Omental fat pad (tissue), 4 donors: ENCODE data around the gene C5orf46. TPM values are rescaled to one million over a fixed set of nuclear protein-coding genes. Genes with fewer than 3 reads are reported as not detected.
"Not testable (repeated sequence)": the region's sequence is repeated elsewhere in the genome, so short reads cannot be mapped to it uniquely, and the experiment has no call there.

Experiments
- ATAC-seq: fragments of 150-250 bp; one replicate; pipeline ENCODE4 v1.9.1; 2016; ENCODE audit warnings: mild to moderate bottlenecking, moderate library complexity; ENCODE audit not compliant: low FRiP score
- DNase-seq: peaks from one replicate; pipeline ENCODE4 v3.0.0-alpha.2; 2019; ENCODE audit warnings: low spot score
- CTCF ChIP-seq, 3 donors: fragments of 450-650 bp; IDR thresholded peaks; one replicate each; pipeline ENCODE4 v1.5.1; 2016 to 2017; ENCODE audit warnings: antibody characterized with exemption in 3 of 3, mild to moderate bottlenecking in 3 of 3, moderate library complexity in 2 of 3
- total RNA-seq, 4 donors: library from RNA; depleted of rRNA; stranded (reverse); fragments of >200 nt; gene quantifications; one replicate each; pipeline ENCODE4 v1.1.0, GENCODE V29; 2016

C5orf46 gene
- total RNA-seq, 4 donors from 2014 or later, result not detected

- TF ChIP-seq CTCF (IDR thresholded peaks at IDR 0.05), result no peak
- no peak for ATAC-seq
- DNase-seq, result no peak
Measured at GRCh38 chr5:147879784-147880183, 26.6 kb downstream of the C5orf46 start.

DNA sequence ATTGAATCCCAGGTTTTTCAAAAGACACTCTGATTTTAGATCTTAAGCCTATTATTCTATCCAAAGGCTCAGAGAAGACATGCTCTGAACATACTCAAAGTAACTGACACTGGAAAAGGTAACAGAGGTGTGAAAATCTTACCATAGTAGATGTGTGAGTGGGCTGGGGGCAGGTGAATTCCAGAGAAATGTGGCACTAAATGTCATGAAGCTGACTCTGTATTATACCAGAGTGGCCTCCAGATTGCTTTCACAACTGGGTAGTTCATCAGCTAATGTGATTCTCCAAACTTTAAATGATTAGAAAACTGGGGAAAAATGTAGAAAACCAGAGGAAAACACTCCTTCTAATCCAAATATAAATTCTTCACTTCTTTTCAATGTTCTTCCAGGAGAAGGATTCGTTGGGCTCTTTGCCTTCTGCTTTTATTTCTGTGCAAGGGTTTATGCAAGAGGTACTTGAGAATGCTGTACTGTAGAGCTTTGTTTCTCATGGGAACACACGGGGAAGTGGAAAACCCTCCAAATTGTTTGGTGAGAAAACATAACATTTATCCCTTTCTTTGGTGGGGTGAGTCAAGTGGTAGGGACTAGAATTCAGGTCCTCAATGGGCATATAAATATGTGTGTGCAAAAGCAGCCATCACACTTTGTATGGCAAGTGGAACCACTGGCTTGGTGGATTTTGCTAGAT is 28.1 kb downstream of the C5orf46 start, which contains the start of gene SCGB3A2:
TSS of gene SCGB3A2 (plus strand) at position 646 of the 694 bp plus-strand sequence. CDS start 93 bp downstream, outside the sequence.
- TF ChIP-seq CTCF (IDR thresholded peaks at IDR 0.05), result no peak
- no peak for DNase-seq
- no peak for ATAC-seq

GRCh38 chr5:147876626-147877025 is 29.7 kb downstream of the C5orf46 start:
- ATAC-seq (no peak), DNase-seq (no peak)
- no peak for TF ChIP-seq CTCF (IDR thresholded peaks at IDR 0.05)

- TF ChIP-seq CTCF (IDR thresholded peaks at IDR 0.05), result no peak
- DNase-seq (no peak), ATAC-seq (no peak)
Measured at GRCh38 chr5:147876141-147876540, 30.2 kb downstream of the C5orf46 start.

GRCh38 chr5:147874910-147875367 is 31.4 kb downstream of the C5orf46 start:
- no peak for TF ChIP-seq CTCF (IDR thresholded peaks at IDR 0.05)
- no peak for ATAC-seq
- no peak for DNase-seq

- ATAC-seq, DNase-seq: not testable (repeated sequence)
Measured at GRCh38 chr5:147874118-147874875, 32.0 kb downstream of the C5orf46 start.

GRCh38 chr5:147872744-147873435 is 33.4 kb downstream of the C5orf46 start:
- not testable (repeated sequence) for ATAC-seq, DNase-seq

GRCh38 chr5:147871980-147872549 is 34.3 kb downstream of the C5orf46 start:
- DNase-seq, ATAC-seq: not testable (repeated sequence)

DNA sequence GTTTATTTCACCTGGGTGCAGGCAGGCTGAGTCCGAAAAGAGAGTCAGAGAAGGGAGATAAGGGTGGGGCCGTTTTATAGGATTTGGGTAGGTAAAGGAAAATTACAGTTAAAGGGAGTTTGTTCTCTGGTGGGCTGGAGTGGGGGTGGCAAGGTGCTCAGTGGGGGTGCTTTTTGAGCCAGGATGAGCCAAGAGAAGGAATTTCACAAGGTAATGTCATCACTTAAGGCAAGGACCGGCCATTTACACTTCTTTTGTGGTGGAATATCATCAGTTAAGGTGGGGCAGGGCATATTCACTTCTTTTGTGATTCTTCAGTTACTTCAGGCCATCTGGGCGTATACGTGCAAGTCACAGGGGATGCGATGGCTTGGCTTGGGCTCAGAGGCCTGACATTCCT is 36.4 kb downstream of the C5orf46 start:
- not testable (repeated sequence) for DNase-seq, ATAC-seq
